ENCODE measurements around the gene MKNK1.

The MKNK1 gene

DNA sequence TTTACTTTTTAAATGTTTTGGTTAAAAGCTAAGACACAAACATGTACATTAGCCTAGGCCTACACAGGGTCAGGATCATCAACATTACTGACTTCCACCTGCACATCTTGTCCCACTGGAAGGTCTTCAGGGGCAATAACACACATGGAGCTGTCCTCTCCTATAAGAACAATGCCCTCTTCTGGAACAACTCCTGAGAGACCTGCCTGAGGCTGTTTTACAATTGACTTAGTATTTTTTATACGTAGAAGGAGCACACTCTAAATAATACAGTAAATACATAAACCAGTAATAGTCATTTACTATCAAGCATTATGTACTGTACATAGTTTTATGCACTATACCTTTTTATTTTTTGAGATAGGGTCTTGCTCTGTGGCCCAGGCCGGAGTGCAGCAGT is 26.7 kb upstream of the MKNK1 start (continued):
- no peak for TF ChIP-seq GLI2 (tag by site-specific recombination; IDR thresholded peaks at IDR 0.05; ENCODE audit: borderline replicate concordance, low read depth)
- no peak for TF ChIP-seq ZNF660 (tag by site-specific recombination; IDR thresholded peaks at IDR 0.05)
- TF ChIP-seq YY2 (tag by site-specific recombination; IDR thresholded peaks at IDR 0.05), result no peak

- TF ChIP-seq ZIC2 (tag by site-specific recombination; IDR thresholded peaks at IDR 0.05) (peak; percentile 70), ZNF148 (tag by site-specific recombination; IDR thresholded peaks at IDR 0.05; ENCODE audit: borderline replicate concordance) (no peak)
- Histone ChIP-seq H3K4me1 (ENCODE audit: control insufficient read depth, insufficient read depth, low read length) (0 out of 2 replicates have a peak, but pooled peaks cover 3% of the 10 kb centered on the region), H3K36me3 (ENCODE audit: control insufficient read depth in 2 of 2, insufficient read depth in 1 of 2, low read length in 2 of 2) (peaks cover 0 to 5% of the 10 kb centered on the region in 2 experiments; a peak in 1 of 3 replicates), H3K4me3 (ENCODE audit: low read depth, low read length) (no peak overlapping the region), H3K27ac (ENCODE audit: extremely low read depth, low read depth, low read length) (no peak overlapping the region), H3K9me3 (ENCODE audit: control insufficient read depth, insufficient read depth, low read depth, low read length) (no peaks in the 10 kb centered on the region)
- POLR2A ChIA-PET, result interaction anchor here (0.7 to 1.5 kb wide), 3 partner anchors 11 to 44 kb away, joined by 3 to 4 read pairs (median 4); partner anchors contain the start of genes ATPAF1 and MKNK1
- CTCF ChIA-PET, result interaction anchor here (1.0 to 3.5 kb wide), 5 partner anchors 10 to 101 kb away, joined by 3 to 20 read pairs (median 4); no protein-coding TSS in a partner anchor
Observed at GRCh38 chr1:46623743-46624644, 19.9 kb upstream of the MKNK1 start.

DNA sequence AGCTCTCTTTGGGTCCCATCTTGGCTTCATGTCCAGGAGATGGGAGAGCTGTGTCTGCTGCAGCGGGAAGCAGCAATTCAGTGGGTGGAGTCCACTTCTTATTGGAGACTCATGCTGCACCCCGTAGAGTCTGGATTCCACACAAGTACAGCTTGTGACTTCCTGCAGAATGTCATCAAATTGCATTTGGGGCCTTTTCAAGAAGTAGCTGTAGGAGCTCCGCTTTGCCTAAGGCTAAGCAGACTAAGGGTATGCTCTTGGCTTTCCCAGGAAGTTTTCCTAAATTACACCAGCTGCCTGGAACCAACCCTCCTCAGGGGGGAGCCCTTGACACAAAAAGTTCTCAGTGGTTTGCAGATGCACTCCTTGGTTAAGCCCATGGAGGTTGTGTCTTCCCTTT is 18.3 kb upstream of the MKNK1 start:
- ChIA-PET POLR2A (interaction anchor here (1.4 to 1.8 kb wide), 3 partner anchors 10 to 18 kb away, joined by 3 to 6 read pairs (median 4); partner anchors contain the start of gene MKNK1), CTCF (interaction anchor here (0.6 to 3.5 kb wide), 18 partner anchors 9 to 236 kb away, joined by 3 to 20 read pairs (median 3); partner anchors contain the start of gene ATPAF1)
- TF ChIP-seq ZNF521 (tag by site-specific recombination; IDR thresholded peaks at IDR 0.05) (no peak), MEIS1 (CRISPR knock-in tag; IDR thresholded peaks at IDR 0.05; ENCODE audit: borderline replicate concordance) (no peak), ZNF10 (tag by site-specific recombination; IDR thresholded peaks at IDR 0.05) (no peak), ZBTB20 (tag by site-specific recombination; IDR thresholded peaks at IDR 0.05) (no peak), GLIS2 (tag by site-specific recombination; IDR thresholded peaks at IDR 0.05) (no peak), ZNF394 (tag by site-specific recombination; IDR thresholded peaks at IDR 0.05; ENCODE audit: borderline replicate concordance) (peak; percentile 35; the same call in 1 of the 2 replicates), ZBTB17 (tag by site-specific recombination; IDR thresholded peaks at IDR 0.05) (0 out of 2 replicates have a peak, but pooled peaks have one; percentile 16), ZNF610 (tag by site-specific recombination; IDR thresholded peaks at IDR 0.05; ENCODE audit: borderline replicate concordance) (no peak), FEZF1 (tag by site-specific recombination; IDR thresholded peaks at IDR 0.05) (no peak), ZNF558 (tag by site-specific recombination; IDR thresholded peaks at IDR 0.05) (no peak), SCRT1 (tag by site-specific recombination; IDR thresholded peaks at IDR 0.05; ENCODE audit: borderline replicate concordance) (no peak), ZSCAN4 (tag by site-specific recombination; IDR thresholded peaks at IDR 0.05) (no peak), ZNF571 (tag by site-specific recombination; IDR thresholded peaks at IDR 0.05) (no peak), PRDM1 (tag by site-specific recombination; IDR thresholded peaks at IDR 0.05) (no peak), ZNF777 (tag by site-specific recombination; IDR thresholded peaks at IDR 0.05; ENCODE audit: borderline replicate concordance) (no peak), ZNF138 (tag by site-specific recombination; IDR thresholded peaks at IDR 0.05; ENCODE audit: borderline replicate concordance) (no peak), ZNF600 (tag by site-specific recombination; IDR thresholded peaks at IDR 0.05) (peak; percentile 66; the same call in 1 of the 2 replicates)
- TF ChIP-seq, protein P1, sequence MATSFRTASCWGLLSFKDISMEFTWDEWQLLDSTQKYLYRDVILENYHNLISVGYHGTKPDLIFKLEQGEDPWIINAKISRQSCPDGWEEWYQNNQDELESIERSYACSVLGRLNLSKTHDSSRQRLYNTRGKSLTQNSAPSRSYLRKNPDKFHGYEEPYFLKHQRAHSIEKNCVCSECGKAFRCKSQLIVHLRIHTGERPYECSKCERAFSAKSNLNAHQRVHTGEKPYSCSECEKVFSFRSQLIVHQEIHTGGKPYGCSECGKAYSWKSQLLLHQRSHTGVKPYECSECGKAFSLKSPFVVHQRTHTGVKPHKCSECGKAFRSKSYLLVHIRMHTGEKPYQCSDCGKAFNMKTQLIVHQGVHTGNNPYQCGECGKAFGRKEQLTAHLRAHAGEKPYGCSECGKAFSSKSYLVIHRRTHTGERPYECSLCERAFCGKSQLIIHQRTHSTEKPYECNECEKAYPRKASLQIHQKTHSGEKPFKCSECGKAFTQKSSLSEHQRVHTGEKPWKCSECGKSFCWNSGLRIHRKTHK (tag by site-specific recombination; IDR thresholded peaks at IDR 0.05), result no peak
- TF ChIP-seq, protein P2, sequence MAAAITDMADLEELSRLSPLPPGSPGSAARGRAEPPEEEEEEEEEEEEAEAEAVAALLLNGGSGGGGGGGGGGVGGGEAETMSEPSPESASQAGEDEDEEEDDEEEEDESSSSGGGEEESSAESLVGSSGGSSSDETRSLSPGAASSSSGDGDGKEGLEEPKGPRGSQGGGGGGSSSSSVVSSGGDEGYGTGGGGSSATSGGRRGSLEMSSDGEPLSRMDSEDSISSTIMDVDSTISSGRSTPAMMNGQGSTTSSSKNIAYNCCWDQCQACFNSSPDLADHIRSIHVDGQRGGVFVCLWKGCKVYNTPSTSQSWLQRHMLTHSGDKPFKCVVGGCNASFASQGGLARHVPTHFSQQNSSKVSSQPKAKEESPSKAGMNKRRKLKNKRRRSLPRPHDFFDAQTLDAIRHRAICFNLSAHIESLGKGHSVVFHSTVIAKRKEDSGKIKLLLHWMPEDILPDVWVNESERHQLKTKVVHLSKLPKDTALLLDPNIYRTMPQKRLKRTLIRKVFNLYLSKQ (tag by site-specific recombination; IDR thresholded peaks at IDR 0.05; ENCODE audit: borderline replicate concordance), result no peak
- TF ChIP-seq, protein P3, sequence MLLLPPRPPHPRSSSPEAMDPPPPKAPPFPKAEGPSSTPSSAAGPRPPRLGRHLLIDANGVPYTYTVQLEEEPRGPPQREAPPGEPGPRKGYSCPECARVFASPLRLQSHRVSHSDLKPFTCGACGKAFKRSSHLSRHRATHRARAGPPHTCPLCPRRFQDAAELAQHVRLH (tag by site-specific recombination; IDR thresholded peaks at IDR 0.05), result 0 out of 2 replicates have a peak, but pooled peaks have one; percentile 5

More for the DNA sequence above, 18.3 kb upstream of the MKNK1 start:
- Histone ChIP-seq H3K4me1 (ENCODE audit: control insufficient read depth, insufficient read depth, low read length) (0 out of 2 replicates have a peak, but pooled peaks cover 3% of the 10 kb centered on the region), H3K27ac (ENCODE audit: extremely low read depth, low read depth, low read length) (no peak overlapping the region), H3K36me3 (ENCODE audit: control insufficient read depth in 2 of 2, insufficient read depth in 1 of 2, low read length in 2 of 2) (no peaks in the 10 kb centered on the region), H3K9me3 (ENCODE audit: control insufficient read depth, insufficient read depth, low read depth, low read length) (no peaks in the 10 kb centered on the region), H3K4me3 (ENCODE audit: low read depth, low read length) (no peak overlapping the region)

All from HEK293 (cell line).